GM23248 (cell line): ENCODE data around the gene NTMT1.

Experiments
- EZH2 ChIP-seq: fragments of 200-600 bp; sonication (generic); IDR thresholded peaks from 2 replicates; pipeline ENCODE4 v1.6.1; 2018; ENCODE audit warnings: antibody characterized with exemption, mild to moderate bottlenecking; ENCODE audit not compliant: insufficient read depth, poor library complexity, severe bottlenecking
- EZH2phosphoT487 ChIP-seq: fragments of 200-600 bp; sonication (generic); IDR thresholded peaks from 2 replicates; pipeline ENCODE4 v1.6.1; 2018; ENCODE audit warnings: antibody characterized with exemption, moderate library complexity, mild to moderate bottlenecking, low read depth; ENCODE audit not compliant: insufficient read depth

DNA sequence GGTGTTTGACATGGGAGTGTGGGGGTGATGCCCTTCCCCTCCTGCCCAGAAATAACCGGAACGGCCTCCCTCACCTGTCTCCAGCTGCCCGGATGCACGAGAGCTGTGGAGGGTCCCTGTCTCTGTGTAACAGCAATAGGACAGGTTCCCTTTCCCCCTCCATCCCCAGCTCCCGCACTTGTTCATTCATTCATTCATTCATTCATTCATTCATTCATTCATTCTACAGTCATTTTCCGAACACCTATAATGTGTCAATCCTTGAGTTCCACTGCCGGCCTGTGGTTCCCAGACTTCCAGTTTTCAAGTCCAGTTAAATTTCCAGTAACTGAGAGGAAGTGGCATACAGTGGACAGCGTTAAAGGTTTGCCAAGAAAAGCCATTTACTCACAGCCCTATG is 46.7 kb downstream of the NTMT1 start:
- TF ChIP-seq EZH2 (no peak), EZH2phosphoT487 (no peak)
